ENCODE data around the gene MAD1L1. TPM values are rescaled to one million over a fixed set of nuclear protein-coding genes. Genes with fewer than 3 reads are reported as not detected.

The MAD1L1 gene
- total and polyA plus RNA-seq, 2 of the 13 experiments (the other 11 are each of a cell fraction or from before 2014, with no cell fraction given) = 17.4 to 64.7 TPM

DNA sequence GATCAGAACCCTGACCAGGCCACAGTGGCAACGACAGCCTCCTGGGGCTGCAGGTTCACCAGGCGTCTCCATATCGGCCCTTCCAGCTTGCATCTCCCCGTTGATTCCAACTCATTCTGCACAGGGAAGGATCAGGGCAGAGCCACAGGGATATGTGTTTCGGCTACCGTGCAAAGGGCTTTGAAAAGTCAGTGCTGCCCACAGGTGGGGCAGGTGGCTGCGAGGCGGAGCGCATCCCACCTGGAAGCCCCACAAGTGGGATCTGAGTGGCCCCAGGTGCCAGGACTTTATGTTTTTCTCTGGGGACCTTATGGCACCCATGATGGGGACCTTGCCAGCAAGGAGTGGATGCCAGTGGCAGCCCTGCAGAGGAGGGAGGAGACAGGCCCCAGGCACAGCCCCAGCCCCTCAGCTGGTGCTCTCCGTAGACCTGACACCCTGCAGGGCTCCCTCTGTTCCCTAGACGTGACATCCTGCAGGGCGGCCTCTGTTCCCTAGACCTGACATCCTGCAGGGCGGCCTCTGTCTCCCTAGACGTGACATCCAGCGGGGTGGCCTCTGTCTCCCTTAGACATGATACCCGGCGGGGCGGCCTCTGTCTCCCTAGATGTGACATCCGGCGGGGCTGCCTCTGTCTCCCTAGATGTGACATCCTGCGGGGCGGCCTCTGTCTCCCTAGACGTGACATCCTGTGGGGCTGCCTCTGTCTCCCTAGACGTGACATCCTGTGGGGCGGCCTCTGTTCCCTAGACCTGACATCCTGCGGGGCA, 373.3 kb downstream of the MAD1L1 start (continued):
- TF ChIP-seq, protein P1, sequence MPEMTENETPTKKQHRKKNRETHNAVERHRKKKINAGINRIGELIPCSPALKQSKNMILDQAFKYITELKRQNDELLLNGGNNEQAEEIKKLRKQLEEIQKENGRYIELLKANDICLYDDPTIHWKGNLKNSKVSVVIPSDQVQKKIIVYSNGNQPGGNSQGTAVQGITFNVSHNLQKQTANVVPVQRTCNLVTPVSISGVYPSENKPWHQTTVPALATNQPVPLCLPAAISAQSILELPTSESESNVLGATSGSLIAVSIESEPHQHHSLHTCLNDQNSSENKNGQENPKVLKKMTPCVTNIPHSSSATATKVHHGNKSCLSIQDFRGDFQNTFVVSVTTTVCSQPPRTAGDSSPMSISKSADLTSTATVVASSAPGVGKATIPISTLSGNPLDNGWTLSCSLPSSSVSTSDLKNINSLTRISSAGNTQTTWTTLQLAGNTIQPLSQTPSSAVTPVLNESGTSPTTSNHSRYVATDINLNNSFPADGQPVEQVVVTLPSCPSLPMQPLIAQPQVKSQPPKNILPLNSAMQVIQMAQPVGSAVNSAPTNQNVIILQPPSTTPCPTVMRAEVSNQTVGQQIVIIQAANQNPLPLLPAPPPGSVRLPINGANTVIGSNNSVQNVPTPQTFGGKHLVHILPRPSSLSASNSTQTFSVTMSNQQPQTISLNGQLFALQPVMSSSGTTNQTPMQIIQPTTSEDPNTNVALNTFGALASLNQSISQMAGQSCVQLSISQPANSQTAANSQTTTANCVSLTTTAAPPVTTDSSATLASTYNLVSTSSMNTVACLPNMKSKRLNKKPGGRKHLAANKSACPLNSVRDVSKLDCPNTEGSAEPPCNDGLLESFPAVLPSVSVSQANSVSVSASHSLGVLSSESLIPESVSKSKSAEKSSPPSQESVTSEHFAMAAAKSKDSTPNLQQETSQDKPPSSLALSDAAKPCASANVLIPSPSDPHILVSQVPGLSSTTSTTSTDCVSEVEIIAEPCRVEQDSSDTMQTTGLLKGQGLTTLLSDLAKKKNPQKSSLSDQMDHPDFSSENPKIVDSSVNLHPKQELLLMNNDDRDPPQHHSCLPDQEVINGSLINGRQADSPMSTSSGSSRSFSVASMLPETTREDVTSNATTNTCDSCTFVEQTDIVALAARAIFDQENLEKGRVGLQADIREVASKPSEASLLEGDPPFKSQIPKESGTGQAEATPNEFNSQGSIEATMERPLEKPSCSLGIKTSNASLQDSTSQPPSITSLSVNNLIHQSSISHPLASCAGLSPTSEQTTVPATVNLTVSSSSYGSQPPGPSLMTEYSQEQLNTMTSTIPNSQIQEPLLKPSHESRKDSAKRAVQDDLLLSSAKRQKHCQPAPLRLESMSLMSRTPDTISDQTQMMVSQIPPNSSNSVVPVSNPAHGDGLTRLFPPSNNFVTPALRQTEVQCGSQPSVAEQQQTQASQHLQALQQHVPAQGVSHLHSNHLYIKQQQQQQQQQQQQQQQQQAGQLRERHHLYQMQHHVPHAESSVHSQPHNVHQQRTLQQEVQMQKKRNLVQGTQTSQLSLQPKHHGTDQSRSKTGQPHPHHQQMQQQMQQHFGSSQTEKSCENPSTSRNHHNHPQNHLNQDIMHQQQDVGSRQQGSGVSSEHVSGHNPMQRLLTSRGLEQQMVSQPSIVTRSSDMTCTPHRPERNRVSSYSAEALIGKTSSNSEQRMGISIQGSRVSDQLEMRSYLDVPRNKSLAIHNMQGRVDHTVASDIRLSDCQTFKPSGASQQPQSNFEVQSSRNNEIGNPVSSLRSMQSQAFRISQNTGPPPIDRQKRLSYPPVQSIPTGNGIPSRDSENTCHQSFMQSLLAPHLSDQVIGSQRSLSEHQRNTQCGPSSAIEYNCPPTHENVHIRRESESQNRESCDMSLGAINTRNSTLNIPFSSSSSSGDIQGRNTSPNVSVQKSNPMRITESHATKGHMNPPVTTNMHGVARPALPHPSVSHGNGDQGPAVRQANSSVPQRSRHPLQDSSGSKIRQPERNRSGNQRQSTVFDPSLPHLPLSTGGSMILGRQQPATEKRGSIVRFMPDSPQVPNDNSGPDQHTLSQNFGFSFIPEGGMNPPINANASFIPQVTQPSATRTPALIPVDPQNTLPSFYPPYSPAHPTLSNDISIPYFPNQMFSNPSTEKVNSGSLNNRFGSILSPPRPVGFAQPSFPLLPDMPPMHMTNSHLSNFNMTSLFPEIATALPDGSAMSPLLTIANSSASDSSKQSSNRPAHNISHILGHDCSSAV (CRISPR knock-in tag; IDR thresholded peaks at IDR 0.05; ENCODE audit: borderline replicate concordance) = no peak
- TF ChIP-seq REPIN1 (CRISPR knock-in tag; IDR thresholded peaks at IDR 0.05; ENCODE audit: borderline replicate concordance, low read depth) (no peak), ZNF790 (CRISPR knock-in tag; IDR thresholded peaks at IDR 0.05; ENCODE audit: borderline replicate concordance) (no peak), ETV6 (CRISPR knock-in tag; conservative IDR thresholded peaks at IDR 0.05) (no peak), SOX13 (IDR thresholded peaks at IDR 0.05) (no peak), SOX13 (CRISPR knock-in tag; conservative IDR thresholded peaks at IDR 0.05 in 1 of 2, IDR thresholded peaks at IDR 0.05 in 1 of 2) (no peak), SCMH1 (CRISPR knock-in tag; IDR thresholded peaks at IDR 0.05; ENCODE audit: borderline replicate concordance) (no peak), CCDC6 (CRISPR knock-in tag; IDR thresholded peaks at IDR 0.05) (no peak), KAT2B (IDR thresholded peaks at IDR 0.05; ENCODE audit: borderline replicate concordance, low read depth, low read length) (no peak)
- TF ChIP-seq, protein P2, sequence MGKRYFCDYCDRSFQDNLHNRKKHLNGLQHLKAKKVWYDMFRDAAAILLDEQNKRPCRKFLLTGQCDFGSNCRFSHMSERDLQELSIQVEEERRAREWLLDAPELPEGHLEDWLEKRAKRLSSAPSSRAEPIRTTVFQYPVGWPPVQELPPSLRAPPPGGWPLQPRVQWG (CRISPR knock-in tag; IDR thresholded peaks at IDR 0.05; ENCODE audit: borderline replicate concordance, low read depth) = no peak
- TF ChIP-seq, protein P3, sequence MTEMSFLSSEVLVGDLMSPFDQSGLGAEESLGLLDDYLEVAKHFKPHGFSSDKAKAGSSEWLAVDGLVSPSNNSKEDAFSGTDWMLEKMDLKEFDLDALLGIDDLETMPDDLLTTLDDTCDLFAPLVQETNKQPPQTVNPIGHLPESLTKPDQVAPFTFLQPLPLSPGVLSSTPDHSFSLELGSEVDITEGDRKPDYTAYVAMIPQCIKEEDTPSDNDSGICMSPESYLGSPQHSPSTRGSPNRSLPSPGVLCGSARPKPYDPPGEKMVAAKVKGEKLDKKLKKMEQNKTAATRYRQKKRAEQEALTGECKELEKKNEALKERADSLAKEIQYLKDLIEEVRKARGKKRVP (CRISPR knock-in tag; IDR thresholded peaks at IDR 0.05) = no peak
- TF ChIP-seq, protein P4, sequence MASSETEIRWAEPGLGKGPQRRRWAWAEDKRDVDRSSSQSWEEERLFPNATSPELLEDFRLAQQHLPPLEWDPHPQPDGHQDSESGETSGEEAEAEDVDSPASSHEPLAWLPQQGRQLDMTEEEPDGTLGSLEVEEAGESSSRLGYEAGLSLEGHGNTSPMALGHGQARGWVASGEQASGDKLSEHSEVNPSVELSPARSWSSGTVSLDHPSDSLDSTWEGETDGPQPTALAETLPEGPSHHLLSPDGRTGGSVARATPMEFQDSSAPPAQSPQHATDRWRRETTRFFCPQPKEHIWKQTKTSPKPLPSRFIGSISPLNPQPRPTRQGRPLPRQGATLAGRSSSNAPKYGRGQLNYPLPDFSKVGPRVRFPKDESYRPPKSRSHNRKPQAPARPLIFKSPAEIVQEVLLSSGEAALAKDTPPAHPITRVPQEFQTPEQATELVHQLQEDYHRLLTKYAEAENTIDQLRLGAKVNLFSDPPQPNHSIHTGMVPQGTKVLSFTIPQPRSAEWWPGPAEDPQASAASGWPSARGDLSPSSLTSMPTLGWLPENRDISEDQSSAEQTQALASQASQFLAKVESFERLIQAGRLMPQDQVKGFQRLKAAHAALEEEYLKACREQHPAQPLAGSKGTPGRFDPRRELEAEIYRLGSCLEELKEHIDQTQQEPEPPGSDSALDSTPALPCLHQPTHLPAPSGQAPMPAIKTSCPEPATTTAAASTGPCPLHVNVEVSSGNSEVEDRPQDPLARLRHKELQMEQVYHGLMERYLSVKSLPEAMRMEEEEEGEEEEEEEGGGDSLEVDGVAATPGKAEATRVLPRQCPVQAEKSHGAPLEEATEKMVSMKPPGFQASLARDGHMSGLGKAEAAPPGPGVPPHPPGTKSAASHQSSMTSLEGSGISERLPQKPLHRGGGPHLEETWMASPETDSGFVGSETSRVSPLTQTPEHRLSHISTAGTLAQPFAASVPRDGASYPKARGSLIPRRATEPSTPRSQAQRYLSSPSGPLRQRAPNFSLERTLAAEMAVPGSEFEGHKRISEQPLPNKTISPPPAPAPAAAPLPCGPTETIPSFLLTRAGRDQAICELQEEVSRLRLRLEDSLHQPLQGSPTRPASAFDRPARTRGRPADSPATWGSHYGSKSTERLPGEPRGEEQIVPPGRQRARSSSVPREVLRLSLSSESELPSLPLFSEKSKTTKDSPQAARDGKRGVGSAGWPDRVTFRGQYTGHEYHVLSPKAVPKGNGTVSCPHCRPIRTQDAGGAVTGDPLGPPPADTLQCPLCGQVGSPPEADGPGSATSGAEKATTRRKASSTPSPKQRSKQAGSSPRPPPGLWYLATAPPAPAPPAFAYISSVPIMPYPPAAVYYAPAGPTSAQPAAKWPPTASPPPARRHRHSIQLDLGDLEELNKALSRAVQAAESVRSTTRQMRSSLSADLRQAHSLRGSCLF (CRISPR knock-in tag; IDR thresholded peaks at IDR 0.05; ENCODE audit: borderline replicate concordance) = no peak

Measured in HepG2 (cell line).